HepG2 (cell line): ENCODE measurements around the gene AURKA. TPM values are rescaled to one million over a fixed set of nuclear protein-coding genes. Genes with fewer than 3 reads are reported as not detected.
A peak's percentile ranks its signal among the peaks of the same experiment; 100 is the strongest.

Source experiments
- HNRNPUL1 ChIP-seq: fragments of 200-400 bp; formaldehyde crosslinking; IDR thresholded peaks from 2 replicates; pipeline ENCODE4 v1.6.1; 2017; ENCODE audit warnings: low read depth, mild to moderate bottlenecking, low read length, moderate library complexity
- KDM5B ChIP-seq: sonication (generic); formaldehyde crosslinking; IDR thresholded peaks from 2 replicates; pipeline ENCODE4 v1.4.0; 2020; ENCODE audit warnings: missing genetic modification reagents, mild to moderate bottlenecking, borderline replicate concordance
- NFE2L1 ChIP-seq: sonication (generic); formaldehyde crosslinking; IDR thresholded peaks from 2 replicates; pipeline ENCODE4 v1.4.0; 2020; ENCODE audit warnings: missing genetic modification reagents, mild to moderate bottlenecking, borderline replicate concordance
- POLR2AphosphoS2 ChIP-seq: IDR thresholded peaks from 2 replicates; pipeline ENCODE4 v1.6.1; 2011; ENCODE audit warnings: low read depth, low read length, improper control_type of control experiment
- PPARG ChIP-seq: conservative IDR thresholded peaks from 2 replicates; pipeline ENCODE4 v1.6.1; 2016; ENCODE audit warnings: missing biosample characterization, missing genetic modification reagents
- RBFOX2 ChIP-seq: fragments of 200-400 bp; formaldehyde crosslinking; IDR thresholded peaks from 2 replicates; pipeline ENCODE4 v1.6.1; 2017; ENCODE audit warnings: low read depth, mild to moderate bottlenecking, low read length
- SRY ChIP-seq: sonication (generic); formaldehyde crosslinking; IDR thresholded peaks from 2 replicates; pipeline ENCODE4 v1.8.0; 2022; ENCODE audit warnings: mild to moderate bottlenecking, missing genetic modification reagents
- U2AF2 ChIP-seq: fragments of 200-400 bp; formaldehyde crosslinking; IDR thresholded peaks from 2 replicates; pipeline ENCODE4 v1.6.1; 2017; ENCODE audit warnings: low read depth, mild to moderate bottlenecking, low read length
- ZNF235 ChIP-seq: sonication (generic); formaldehyde crosslinking; IDR thresholded peaks from 2 replicates; pipeline ENCODE4 v1.8.1; 2023; ENCODE audit warnings: mild to moderate bottlenecking, missing genetic modification reagents, borderline replicate concordance
- ZNF333 ChIP-seq: sonication (generic); formaldehyde crosslinking; IDR thresholded peaks from 2 replicates; pipeline ENCODE4 v1.4.0; 2020; ENCODE audit warnings: mild to moderate bottlenecking, missing genetic modification reagents, borderline replicate concordance
- ZNF747 ChIP-seq: sonication (generic); formaldehyde crosslinking; IDR thresholded peaks from 2 replicates; pipeline ENCODE4 v1.8.1; 2023; ENCODE audit warnings: missing genetic modification reagents, mild to moderate bottlenecking, borderline replicate concordance
- ZSCAN31 ChIP-seq: sonication (generic); formaldehyde crosslinking; IDR thresholded peaks from 2 replicates; pipeline ENCODE4 v1.5.0; 2020; ENCODE audit warnings: low read depth, mild to moderate bottlenecking, missing genetic modification reagents
- ZZZ3 ChIP-seq: sonication (generic); formaldehyde crosslinking; IDR thresholded peaks from 2 replicates; pipeline ENCODE4 v1.4.0; 2020; ENCODE audit warnings: missing genetic modification reagents, mild to moderate bottlenecking, borderline replicate concordance
- polyA plus RNA-seq, 8 experiments: library from polyadenylated mRNA; depleted of rRNA in 3 of 8; stranded (reverse) in 7 of 8; unstranded in 1 of 8; fragments of >200 nt; fragmentation: Illumina TruSeq in 4 of 8; extraction: Trizol in 4 of 8; gene quantifications; 2 replicates each; pipeline versions ENCODE4 v1.2.1 to v1.2.3, GENCODE V29; 2011 to 2016; ENCODE audit warnings: low read depth in 4 of 8, missing spikeins in 1 of 8, mixed read lengths in 1 of 8; ENCODE audit not compliant: insufficient read depth in 1 of 8
- total RNA-seq, 5 experiments: library from RNA; depleted of rRNA; stranded (reverse); fragments of >200 nt; fragmentation: Illumina TruSeq; extraction: Trizol; gene quantifications; 2 replicates each; pipeline ENCODE4 v1.2.3, GENCODE V29; 2016; ENCODE audit warnings: low read depth in 1 of 5
- TF ChIP-seq, protein P1 (sequence below): sonication (generic); formaldehyde crosslinking; IDR thresholded peaks from 2 replicates; pipeline ENCODE4 v1.8.1; 2023; ENCODE audit warnings: mild to moderate bottlenecking, missing genetic modification reagents
- TF ChIP-seq, protein P2 (sequence below): sonication (generic); formaldehyde crosslinking; IDR thresholded peaks from 2 replicates; pipeline ENCODE4 v1.8.0; 2022; ENCODE audit warnings: mild to moderate bottlenecking, missing genetic modification reagents, borderline replicate concordance
- TF ChIP-seq, protein P3 (sequence below): sonication (generic); formaldehyde crosslinking; IDR thresholded peaks from 2 replicates; pipeline ENCODE4 v1.5.0; 2020; ENCODE audit warnings: mild to moderate bottlenecking, missing genetic modification reagents
- TF ChIP-seq, protein P4 (sequence below), 2 experiments: IDR thresholded peaks; 2 replicates each; pipeline ENCODE4 v1.6.1; 2011 to 2012; ENCODE audit warnings: low read length in 2 of 2, borderline replicate concordance in 1 of 2, low read depth in 1 of 2, mild to moderate bottlenecking in 1 of 2, moderate library complexity in 1 of 2
- TF ChIP-seq, protein P5 (sequence below): sonication (generic); formaldehyde crosslinking; IDR thresholded peaks from 2 replicates; pipeline ENCODE4 v1.4.0; 2020; ENCODE audit warnings: mild to moderate bottlenecking, missing genetic modification reagents

The AURKA gene
- total and polyA plus RNA-seq, 2 of the 13 experiments (the other 11 are each of a cell fraction or from before 2014, with no cell fraction given): 96.4 to 224 TPM

DNA sequence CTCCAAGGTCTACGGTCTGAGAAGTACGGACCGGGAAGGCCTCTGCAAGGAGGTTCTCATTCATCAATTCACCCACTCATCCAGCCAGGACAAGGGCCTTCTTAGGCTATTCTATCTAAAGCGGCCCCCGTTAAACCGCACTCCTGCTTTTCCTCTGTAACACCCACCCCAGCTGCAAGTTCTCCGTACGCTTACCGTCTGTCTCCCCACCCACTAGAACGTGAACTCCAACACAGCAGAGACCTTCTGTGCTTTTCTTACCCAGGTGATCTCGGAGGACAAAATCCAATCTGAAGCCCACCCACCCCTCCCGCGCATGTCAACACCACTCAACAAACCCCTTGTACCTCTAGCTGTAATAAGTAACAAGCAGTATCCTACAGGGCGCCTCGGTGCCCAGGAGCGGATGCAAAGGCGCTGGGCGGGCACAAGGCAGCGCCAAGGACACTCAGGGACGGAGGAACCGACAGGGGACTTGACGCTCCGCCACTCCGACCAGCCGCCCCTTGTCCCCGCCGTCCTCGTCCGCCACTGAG, 351 bp downstream of the AURKA start (continued):
- TF ChIP-seq, protein P1, sequence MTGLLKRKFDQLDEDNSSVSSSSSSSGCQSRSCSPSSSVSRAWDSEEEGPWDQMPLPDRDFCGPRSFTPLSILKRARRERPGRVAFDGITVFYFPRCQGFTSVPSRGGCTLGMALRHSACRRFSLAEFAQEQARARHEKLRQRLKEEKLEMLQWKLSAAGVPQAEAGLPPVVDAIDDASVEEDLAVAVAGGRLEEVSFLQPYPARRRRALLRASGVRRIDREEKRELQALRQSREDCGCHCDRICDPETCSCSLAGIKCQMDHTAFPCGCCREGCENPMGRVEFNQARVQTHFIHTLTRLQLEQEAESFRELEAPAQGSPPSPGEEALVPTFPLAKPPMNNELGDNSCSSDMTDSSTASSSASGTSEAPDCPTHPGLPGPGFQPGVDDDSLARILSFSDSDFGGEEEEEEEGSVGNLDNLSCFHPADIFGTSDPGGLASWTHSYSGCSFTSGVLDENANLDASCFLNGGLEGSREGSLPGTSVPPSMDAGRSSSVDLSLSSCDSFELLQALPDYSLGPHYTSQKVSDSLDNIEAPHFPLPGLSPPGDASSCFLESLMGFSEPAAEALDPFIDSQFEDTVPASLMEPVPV (CRISPR knock-in tag): 0 out of 2 replicates have a peak, but pooled peaks have one; percentile 69
- TF ChIP-seq POLR2AphosphoS2: no peak
- TF ChIP-seq, protein P2, sequence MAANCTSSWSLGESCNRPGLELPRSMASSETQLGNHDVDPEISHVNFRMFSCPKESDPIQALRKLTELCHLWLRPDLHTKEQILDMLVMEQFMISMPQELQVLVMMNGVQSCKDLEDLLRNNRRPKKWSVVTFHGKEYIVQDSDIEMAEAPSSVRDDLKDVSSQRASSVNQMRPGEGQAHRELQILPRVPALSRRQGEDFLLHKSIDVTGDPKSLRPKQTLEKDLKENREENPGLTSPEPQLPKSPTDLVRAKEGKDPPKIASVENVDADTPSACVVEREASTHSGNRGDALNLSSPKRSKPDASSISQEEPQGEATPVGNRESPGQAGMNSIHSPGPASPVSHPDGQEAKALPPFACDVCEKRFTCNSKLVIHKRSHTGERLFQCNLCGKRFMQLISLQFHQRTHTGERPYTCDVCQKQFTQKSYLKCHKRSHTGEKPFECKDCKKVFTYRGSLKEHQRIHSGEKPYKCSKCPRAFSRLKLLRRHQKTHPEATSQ (CRISPR knock-in tag): peak; percentile 7; the same call in 1 of the 2 replicates
- 0 out of 2 replicates have a peak, but pooled peaks have one; percentile 58 for TF ChIP-seq KDM5B (CRISPR knock-in tag)
- TF ChIP-seq, protein P3, sequence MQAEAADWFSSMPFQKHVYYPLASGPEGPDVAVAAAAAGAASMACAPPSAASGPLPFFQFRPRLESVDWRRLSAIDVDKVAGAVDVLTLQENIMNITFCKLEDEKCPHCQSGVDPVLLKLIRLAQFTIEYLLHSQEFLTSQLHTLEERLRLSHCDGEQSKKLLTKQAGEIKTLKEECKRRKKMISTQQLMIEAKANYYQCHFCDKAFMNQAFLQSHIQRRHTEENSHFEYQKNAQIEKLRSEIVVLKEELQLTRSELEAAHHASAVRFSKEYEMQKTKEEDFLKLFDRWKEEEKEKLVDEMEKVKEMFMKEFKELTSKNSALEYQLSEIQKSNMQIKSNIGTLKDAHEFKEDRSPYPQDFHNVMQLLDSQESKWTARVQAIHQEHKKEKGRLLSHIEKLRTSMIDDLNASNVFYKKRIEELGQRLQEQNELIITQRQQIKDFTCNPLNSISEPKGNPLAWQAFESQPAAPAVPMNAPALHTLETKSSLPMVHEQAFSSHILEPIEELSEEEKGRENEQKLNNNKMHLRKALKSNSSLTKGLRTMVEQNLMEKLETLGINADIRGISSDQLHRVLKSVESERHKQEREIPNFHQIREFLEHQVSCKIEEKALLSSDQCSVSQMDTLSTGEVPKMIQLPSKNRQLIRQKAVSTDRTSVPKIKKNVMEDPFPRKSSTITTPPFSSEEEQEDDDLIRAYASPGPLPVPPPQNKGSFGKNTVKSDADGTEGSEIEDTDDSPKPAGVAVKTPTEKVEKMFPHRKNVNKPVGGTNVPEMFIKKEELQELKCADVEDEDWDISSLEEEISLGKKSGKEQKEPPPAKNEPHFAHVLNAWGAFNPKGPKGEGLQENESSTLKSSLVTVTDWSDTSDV: 0 out of 2 replicates have a peak, but pooled peaks have one; percentile 35
- no peak for TF ChIP-seq PPARG (CRISPR knock-in tag)
- peak; percentile 31; the same call in 1 of the 2 replicates for TF ChIP-seq ZSCAN31 (CRISPR knock-in tag)
- TF ChIP-seq ZNF333 (CRISPR knock-in tag): 0 out of 2 replicates have a peak, but pooled peaks have one; percentile 24
- TF ChIP-seq ZNF235 (CRISPR knock-in tag): 0 out of 2 replicates have a peak, but pooled peaks have one; percentile 75
- TF ChIP-seq RBFOX2: 0 out of 2 replicates have a peak, but pooled peaks have one; percentile 78
- TF ChIP-seq ZNF747 (CRISPR knock-in tag): peak; percentile 5; the same call in 1 of the 2 replicates
- TF ChIP-seq, protein P4, sequence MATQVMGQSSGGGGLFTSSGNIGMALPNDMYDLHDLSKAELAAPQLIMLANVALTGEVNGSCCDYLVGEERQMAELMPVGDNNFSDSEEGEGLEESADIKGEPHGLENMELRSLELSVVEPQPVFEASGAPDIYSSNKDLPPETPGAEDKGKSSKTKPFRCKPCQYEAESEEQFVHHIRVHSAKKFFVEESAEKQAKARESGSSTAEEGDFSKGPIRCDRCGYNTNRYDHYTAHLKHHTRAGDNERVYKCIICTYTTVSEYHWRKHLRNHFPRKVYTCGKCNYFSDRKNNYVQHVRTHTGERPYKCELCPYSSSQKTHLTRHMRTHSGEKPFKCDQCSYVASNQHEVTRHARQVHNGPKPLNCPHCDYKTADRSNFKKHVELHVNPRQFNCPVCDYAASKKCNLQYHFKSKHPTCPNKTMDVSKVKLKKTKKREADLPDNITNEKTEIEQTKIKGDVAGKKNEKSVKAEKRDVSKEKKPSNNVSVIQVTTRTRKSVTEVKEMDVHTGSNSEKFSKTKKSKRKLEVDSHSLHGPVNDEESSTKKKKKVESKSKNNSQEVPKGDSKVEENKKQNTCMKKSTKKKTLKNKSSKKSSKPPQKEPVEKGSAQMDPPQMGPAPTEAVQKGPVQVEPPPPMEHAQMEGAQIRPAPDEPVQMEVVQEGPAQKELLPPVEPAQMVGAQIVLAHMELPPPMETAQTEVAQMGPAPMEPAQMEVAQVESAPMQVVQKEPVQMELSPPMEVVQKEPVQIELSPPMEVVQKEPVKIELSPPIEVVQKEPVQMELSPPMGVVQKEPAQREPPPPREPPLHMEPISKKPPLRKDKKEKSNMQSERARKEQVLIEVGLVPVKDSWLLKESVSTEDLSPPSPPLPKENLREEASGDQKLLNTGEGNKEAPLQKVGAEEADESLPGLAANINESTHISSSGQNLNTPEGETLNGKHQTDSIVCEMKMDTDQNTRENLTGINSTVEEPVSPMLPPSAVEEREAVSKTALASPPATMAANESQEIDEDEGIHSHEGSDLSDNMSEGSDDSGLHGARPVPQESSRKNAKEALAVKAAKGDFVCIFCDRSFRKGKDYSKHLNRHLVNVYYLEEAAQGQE (IDR thresholded peaks at IDR 0.05; ENCODE audit: borderline replicate concordance in 1 of 2, low read depth in 1 of 2, low read length in 2 of 2): peak in 1 of 2 experiments; percentile 2; a peak in 1 of 4 replicates
- TF ChIP-seq U2AF2: no peak
- TF ChIP-seq NFE2L1: no peak
- TF ChIP-seq SRY (CRISPR knock-in tag): peak; percentile 88; the same call in 1 of the 2 replicates
- no peak for TF ChIP-seq HNRNPUL1
- TF ChIP-seq, protein P5, sequence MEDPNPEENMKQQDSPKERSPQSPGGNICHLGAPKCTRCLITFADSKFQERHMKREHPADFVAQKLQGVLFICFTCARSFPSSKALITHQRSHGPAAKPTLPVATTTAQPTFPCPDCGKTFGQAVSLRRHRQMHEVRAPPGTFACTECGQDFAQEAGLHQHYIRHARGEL (CRISPR knock-in tag): no peak
- TF ChIP-seq ZZZ3 (CRISPR knock-in tag): no peak
